Calu3 (cell line): ENCODE results near the gene ZNF518B. TPM values are rescaled to one million over a fixed set of nuclear protein-coding genes. Genes with fewer than 3 reads are reported as not detected.

Source experiments
- BruUV-seq: library from RNA; stranded (reverse); fragments of 400-500 nt; replicated peaks from 2 replicates; lab custom pipeline; 2021; lab: Mats Ljungman, UMichigan
- CTCF ChIA-PET: fragments of 300-600 bp; sonication (Branson Sonifier 250); formaldehyde crosslinking; loops from one replicate; lab custom pipeline; 2022; ENCODE audit warnings: antibody characterized with exemption; lab: Charles Lee
- DNase-seq: peaks from one replicate; pipeline ENCODE4 v3.0.0; 2022
- H3K27ac Mint-ChIP-seq: one replicate; pipeline ENCODE4 v1.8.0; 2022; ENCODE audit warnings: mixed read lengths; ENCODE audit not compliant: unreplicated experiment
- H3K27me3 Mint-ChIP-seq: one replicate; pipeline ENCODE4 v1.8.0; 2022; ENCODE audit warnings: mixed read lengths; ENCODE audit not compliant: unreplicated experiment
- H3K36me3 Mint-ChIP-seq: one replicate; pipeline ENCODE4 v1.8.0; 2022; ENCODE audit warnings: mild to moderate bottlenecking, moderate library complexity, mixed read lengths; ENCODE audit not compliant: insufficient read depth, unreplicated experiment
- H3K4me1 Mint-ChIP-seq: one replicate; pipeline ENCODE4 v1.8.0; 2022; ENCODE audit warnings: mild to moderate bottlenecking, low read depth, mixed read lengths; ENCODE audit not compliant: unreplicated experiment
- H3K4me3 Mint-ChIP-seq: one replicate; pipeline ENCODE4 v1.8.0; 2022; ENCODE audit warnings: mild to moderate bottlenecking, low read depth, moderate library complexity, mixed read lengths; ENCODE audit not compliant: unreplicated experiment
- H3K9me3 Mint-ChIP-seq: one replicate; pipeline ENCODE4 v1.8.0; 2022; ENCODE audit warnings: low read depth, mixed read lengths; ENCODE audit not compliant: unreplicated experiment
- intact Hi-C: fragments of 100-400 bp; cut with micrococcal nuclease; formaldehyde crosslinking; loops from one replicate; pipeline ENCODE4 v1.10.0; 2022; ENCODE audit not compliant: unreplicated experiment
- total RNA-seq: library from RNA; stranded (reverse); gene quantifications from 2 replicates; pipeline ENCODE4 v1.2.3, GENCODE V29; 2022
- TF ChIP-seq, protein P1 (sequence below): fragments of 200-600 bp; IDR thresholded peaks from one replicate; pipeline ENCODE4 v1.8.0; 2022; ENCODE audit warnings: antibody characterized with exemption; ENCODE audit not compliant: unreplicated experiment

The ZNF518B gene
- total RNA-seq, 1 experiment from 2014 or later: not detected

DNA sequence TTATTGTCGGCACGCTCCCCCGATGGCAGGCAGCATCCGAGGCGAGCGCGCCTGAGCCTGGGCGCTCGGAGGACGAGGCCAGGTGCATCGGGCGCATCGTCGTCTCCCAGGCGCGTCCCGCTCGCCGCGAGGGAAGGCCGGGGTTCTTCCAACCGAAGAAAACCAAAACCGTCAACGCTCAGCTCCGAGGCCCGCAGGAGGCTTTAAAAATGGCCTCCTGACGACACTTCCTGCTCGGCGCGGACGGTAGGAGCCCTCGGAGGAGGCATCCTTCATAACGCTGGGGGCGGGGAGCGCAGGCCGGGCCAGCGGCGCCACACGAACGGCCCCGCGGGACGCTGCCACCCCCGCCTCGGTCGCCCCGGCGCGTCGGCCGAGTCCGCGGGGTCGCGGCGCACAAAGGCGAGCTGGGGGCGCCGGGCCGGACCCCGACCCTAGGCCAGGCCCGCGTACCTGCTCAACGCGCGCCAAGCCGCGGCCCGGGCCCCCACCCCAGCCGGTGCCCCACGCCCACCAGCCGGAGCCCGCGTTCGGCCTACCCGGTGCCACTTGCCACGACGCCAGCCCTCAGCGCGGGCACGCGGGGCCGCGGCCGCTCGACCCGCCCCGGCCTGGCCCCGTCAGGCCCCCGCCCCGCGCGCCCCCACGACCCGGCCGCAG is 501 bp downstream of the ZNF518B start:
- intact Hi-C loops: no loop called here
- peaks cover 2% of the 10 kb centered on the region for H3K9me3 Mint-ChIP-seq
- no peak overlapping the region for H3K27ac Mint-ChIP-seq
- BruUV-seq: no TSS peak
- no peaks in the 10 kb centered on the region for H3K36me3 Mint-ChIP-seq
- CTCF ChIA-PET: no interaction called here
- no peaks in the 10 kb centered on the region for H3K27me3 Mint-ChIP-seq
- no peaks in the 10 kb centered on the region for H3K4me1 Mint-ChIP-seq
- no peak overlapping the region for H3K4me3 Mint-ChIP-seq
- TF ChIP-seq, protein P1, sequence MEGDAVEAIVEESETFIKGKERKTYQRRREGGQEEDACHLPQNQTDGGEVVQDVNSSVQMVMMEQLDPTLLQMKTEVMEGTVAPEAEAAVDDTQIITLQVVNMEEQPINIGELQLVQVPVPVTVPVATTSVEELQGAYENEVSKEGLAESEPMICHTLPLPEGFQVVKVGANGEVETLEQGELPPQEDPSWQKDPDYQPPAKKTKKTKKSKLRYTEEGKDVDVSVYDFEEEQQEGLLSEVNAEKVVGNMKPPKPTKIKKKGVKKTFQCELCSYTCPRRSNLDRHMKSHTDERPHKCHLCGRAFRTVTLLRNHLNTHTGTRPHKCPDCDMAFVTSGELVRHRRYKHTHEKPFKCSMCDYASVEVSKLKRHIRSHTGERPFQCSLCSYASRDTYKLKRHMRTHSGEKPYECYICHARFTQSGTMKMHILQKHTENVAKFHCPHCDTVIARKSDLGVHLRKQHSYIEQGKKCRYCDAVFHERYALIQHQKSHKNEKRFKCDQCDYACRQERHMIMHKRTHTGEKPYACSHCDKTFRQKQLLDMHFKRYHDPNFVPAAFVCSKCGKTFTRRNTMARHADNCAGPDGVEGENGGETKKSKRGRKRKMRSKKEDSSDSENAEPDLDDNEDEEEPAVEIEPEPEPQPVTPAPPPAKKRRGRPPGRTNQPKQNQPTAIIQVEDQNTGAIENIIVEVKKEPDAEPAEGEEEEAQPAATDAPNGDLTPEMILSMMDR: no peak
- no peak for DNase-seq

DNA sequence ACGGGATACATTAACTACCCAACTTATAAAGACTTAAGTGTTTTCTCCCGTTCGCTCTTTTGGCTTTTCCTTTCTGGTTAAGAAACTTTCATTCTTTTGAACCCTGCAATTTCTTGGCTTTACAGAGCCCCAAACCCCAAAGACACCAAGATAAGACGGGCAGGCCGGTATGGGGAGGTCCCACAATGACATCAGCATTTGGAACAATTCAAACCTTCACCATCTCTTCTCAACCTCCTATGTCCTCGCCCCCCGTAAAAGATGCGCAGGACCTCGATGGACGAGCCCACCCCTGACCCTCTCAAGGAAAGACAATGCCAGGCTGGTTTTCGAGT is 999 bp downstream of the ZNF518B start:
- intact Hi-C loops: no loop called here
- DNase-seq: no peak
- Mint-ChIP-seq H3K27me3 (no peaks in the 10 kb centered on the region), H3K36me3 (no peaks in the 10 kb centered on the region), H3K4me3 (no peak overlapping the region), H3K9me3 (peaks cover 2% of the 10 kb centered on the region), H3K4me1 (no peaks in the 10 kb centered on the region), H3K27ac (no peak overlapping the region)
- TF ChIP-seq, protein P1: no peak
- CTCF ChIA-PET: no interaction called here
- no TSS peak for BruUV-seq

DNA sequence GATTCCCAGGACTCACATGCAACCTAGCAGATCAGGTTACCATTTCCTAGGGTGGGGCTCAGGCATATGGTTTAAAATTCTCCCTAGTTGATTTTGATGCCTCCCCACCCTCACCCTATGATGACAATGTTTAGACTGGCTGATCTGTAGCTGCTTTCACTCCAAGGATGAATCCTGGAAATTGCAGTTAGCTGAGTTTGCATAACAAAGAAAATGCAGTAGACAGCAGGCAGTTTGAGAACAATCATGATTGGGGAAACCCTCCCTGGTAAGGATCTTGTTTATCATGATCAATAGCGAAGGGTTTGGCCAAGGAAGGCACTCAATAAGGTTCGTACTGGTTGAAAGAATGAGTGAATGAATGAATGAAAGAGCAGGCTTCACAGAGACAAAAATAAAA is 2.1 kb downstream of the ZNF518B start:
- Mint-ChIP-seq H3K4me3 (no peak overlapping the region), H3K27me3 (no peaks in the 10 kb centered on the region), H3K4me1 (no peaks in the 10 kb centered on the region), H3K9me3 (no peaks in the 10 kb centered on the region), H3K36me3 (no peaks in the 10 kb centered on the region), H3K27ac (no peak overlapping the region)
- BruUV-seq: no TSS peak
- no peak for DNase-seq
- CTCF ChIA-PET: no interaction called here
- TF ChIP-seq, protein P1: no peak
- intact Hi-C loops: no loop called here

DNA sequence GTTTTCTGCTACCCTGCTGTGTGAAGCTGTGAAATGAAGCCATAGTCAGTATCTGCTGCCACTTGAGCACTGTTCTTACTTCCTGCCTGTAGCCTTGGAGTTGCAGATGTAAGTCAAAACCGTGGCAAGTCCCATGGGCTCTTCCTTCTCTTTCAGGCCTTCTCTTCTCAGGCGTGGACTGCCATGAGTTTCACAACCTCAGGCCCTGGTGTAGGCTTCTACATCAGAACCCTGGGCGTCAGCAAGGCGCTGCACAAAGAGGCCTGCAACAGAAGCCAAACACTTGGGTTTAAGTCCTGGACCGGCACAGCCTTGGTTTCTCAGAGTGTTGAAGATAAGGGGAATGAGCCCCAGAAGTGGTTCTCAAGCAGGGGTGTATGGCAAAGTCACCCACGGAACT is 2.5 kb downstream of the ZNF518B start:
- TF ChIP-seq, protein P1: no peak
- no peak overlapping the region for H3K27ac Mint-ChIP-seq
- H3K4me3 Mint-ChIP-seq: no peak overlapping the region
- H3K9me3 Mint-ChIP-seq: no peaks in the 10 kb centered on the region
- BruUV-seq: no TSS peak
- H3K4me1 Mint-ChIP-seq: no peaks in the 10 kb centered on the region
- intact Hi-C loops: no loop called here
- DNase-seq: no peak
- CTCF ChIA-PET: no interaction called here
- H3K36me3 Mint-ChIP-seq: no peaks in the 10 kb centered on the region
- no peaks in the 10 kb centered on the region for H3K27me3 Mint-ChIP-seq
